ENCODE measurements around the gene PDLIM1.

- TF ChIP-seq CTCF (IDR thresholded peaks at IDR 0.05), result no peak
- TF ChIP-seq POLR2A (IDR thresholded peaks at IDR 0.05), result no peak
Observed at GRCh38 chr10:95321554-95322301, 30.9 kb upstream of the PDLIM1 start.
